OCI-LY7 (cell line): ENCODE measurements around the gene ZNF224. TPM values are rescaled to one million over a fixed set of nuclear protein-coding genes. Genes with fewer than 3 reads are reported as not detected.

Experiments used
- BruUV-seq: library from RNA; stranded (reverse); fragments of 400-500 nt; replicated peaks from 2 replicates; lab custom pipeline; 2021; lab: Mats Ljungman, UMichigan
- CTCF ChIA-PET: fragments of 300-600 bp; sonication (Branson Sonifier 250); formaldehyde crosslinking; loops from one replicate; lab custom pipeline; 2022; ENCODE audit warnings: antibody characterized with exemption; ENCODE audit not compliant: unreplicated experiment; lab: Charles Lee
- POLR2A ChIA-PET: fragments of 300-600 bp; sonication (Branson Sonifier 250); formaldehyde crosslinking; loops from one replicate; lab custom pipeline; 2022; ENCODE audit warnings: antibody characterized with exemption; lab: Charles Lee
- DNase-seq: peaks from one replicate; pipeline ENCODE4 v3.0.0-alpha.2; 2015; ENCODE audit warnings: low spot score
- H2AFZ ChIP-seq: fragments of 200-600 bp; sonication (generic), shearing (Covaris generic); 2 replicates; pipeline ENCODE4 v1.6.1; 2014; ENCODE audit warnings: mild to moderate bottlenecking, antibody characterized with exemption, low read length, moderate library complexity
- H3K27ac ChIP-seq: fragments of 200-600 bp; sonication (generic); 2 replicates; pipeline ENCODE4 v1.5.1; 2014; ENCODE audit warnings: mixed run types, low read depth, mild to moderate bottlenecking, moderate library complexity, low read length, inconsistent platforms; ENCODE audit not compliant: poor library complexity, severe bottlenecking
- H3K36me3 ChIP-seq: fragments of 200-600 bp; sonication (generic); 2 replicates; pipeline ENCODE4 v1.6.1; 2014; ENCODE audit warnings: mild to moderate bottlenecking, antibody characterized with exemption, low read length, moderate library complexity, mixed read lengths; ENCODE audit not compliant: insufficient read depth
- H3K4me1 ChIP-seq: fragments of 200-600 bp; sonication (generic); 2 replicates; pipeline ENCODE4 v1.5.1; 2014; ENCODE audit warnings: mild to moderate bottlenecking, low read length; ENCODE audit not compliant: insufficient read depth, poor library complexity, severe bottlenecking
- H3K4me2 ChIP-seq: fragments of 200-600 bp; sonication (generic); 2 replicates; pipeline ENCODE4 v1.6.1; 2014; ENCODE audit warnings: mild to moderate bottlenecking, low read length
- H3K4me3 ChIP-seq: fragments of 200-600 bp; sonication (generic); 2 replicates; pipeline ENCODE4 v1.5.1; 2014; ENCODE audit warnings: mild to moderate bottlenecking, low read depth, low read length; ENCODE audit not compliant: poor library complexity, severe bottlenecking
- H3K79me2 ChIP-seq: fragments of 200-600 bp; sonication (generic); 2 replicates; pipeline ENCODE4 v1.6.1; 2016; ENCODE audit warnings: low read depth, mild to moderate bottlenecking, low read length, moderate library complexity, mixed read lengths; ENCODE audit not compliant: insufficient read depth
- H3K9me2 ChIP-seq: fragments of 200-600 bp; sonication (generic); 2 replicates; pipeline ENCODE4 v1.6.1; 2016; ENCODE audit warnings: mild to moderate bottlenecking, low read length, mixed read lengths; ENCODE audit not compliant: insufficient read depth
- H3K9me3 ChIP-seq: fragments of 200-600 bp; sonication (generic); 2 replicates; pipeline ENCODE4 v1.6.1; 2014; ENCODE audit warnings: mild to moderate bottlenecking, mixed run types, low read length, mixed read lengths
- H4K20me1 ChIP-seq: fragments of 200-600 bp; sonication (generic); 2 replicates; pipeline ENCODE4 v1.6.1; 2014; ENCODE audit warnings: mild to moderate bottlenecking, antibody characterized with exemption, low read length, moderate library complexity, mixed read lengths; ENCODE audit not compliant: insufficient read depth
- CTCF ChIP-seq: fragments of 200-600 bp; sonication (generic); conservative IDR thresholded peaks from 2 replicates; pipeline ENCODE4 v1.5.1; 2014; ENCODE audit warnings: mild to moderate bottlenecking, antibody characterized with exemption, low read length, moderate library complexity, mixed read lengths
- EZH2phosphoT487 ChIP-seq: fragments of 200-600 bp; sonication (generic); IDR thresholded peaks from 2 replicates; pipeline ENCODE4 v1.6.1; 2018; ENCODE audit warnings: low read depth, borderline replicate concordance, mild to moderate bottlenecking, mixed run types, antibody characterized with exemption, low read length, moderate library complexity, mixed read lengths
- intact Hi-C: fragments of 100-400 bp; cut with micrococcal nuclease; formaldehyde crosslinking; loops from one replicate; pipeline ENCODE4 v1.10.0; 2022; ENCODE audit not compliant: unreplicated experiment
- total RNA-seq, 2 experiments: library from RNA; depleted of rRNA in 1 of 2; stranded (reverse); fragments of >200 nt in 1 of 2; shearing (Covaris generic) in 1 of 2; gene quantifications; 2 replicates each; pipeline ENCODE4 v1.2.3, GENCODE V29; 2014 to 2022

The ZNF224 gene
- total RNA-seq, 2 experiments from 2014 or later = 17.5 to 20.2 TPM

GRCh38 chr19:44051650-44052402 is 42.3 kb upstream of the ZNF224 start, which contains the start of gene ZNF223:
Gene ZNF223 (plus strand): TSS chr19:44052036. CDS start chr19:44055177, 3,141 bp downstream.
- Histone ChIP-seq H3K9me2 (no peaks in the 10 kb centered on the region), H4K20me1 (no peaks in the 10 kb centered on the region), H2AFZ (no peak within 1 kb of the TSS), H3K4me2 (no peak within 1 kb of the TSS), H3K4me1 (no peaks in the 10 kb centered on the region), H3K36me3 (no peaks in the 10 kb centered on the region), H3K9me3 (no peaks in the 10 kb centered on the region), H3K4me3 (no peak within 1 kb of the TSS), H3K79me2 (no peaks in the 10 kb centered on the region), H3K27ac (no peak within 1 kb of the TSS)
- intact Hi-C loops = no loop called here
- no peak for DNase-seq
- ChIA-PET CTCF (no interaction called here), POLR2A (no interaction called here)
- no peak for TF ChIP-seq EZH2phosphoT487
- TF ChIP-seq CTCF = no peak
- no TSS peak for BruUV-seq

GRCh38 chr19:44055870-44056269 is 38.3 kb upstream of the ZNF224 start:
- H3K27ac ChIP-seq = no peak overlapping the region
- ChIA-PET POLR2A (interaction anchor here (0.7 kb wide), 1 partner anchor 1604 kb away, joined by 5 read pairs; no protein-coding TSS in a partner anchor), CTCF (no interaction called here)
- intact Hi-C loops = no loop called here
- H4K20me1 ChIP-seq = no peaks in the 10 kb centered on the region
- H3K4me1 ChIP-seq = no peaks in the 10 kb centered on the region
- no TSS peak for BruUV-seq
- DNase-seq = no peak
- H3K9me2 ChIP-seq = no peaks in the 10 kb centered on the region
- peak; percentile 31; the same call in 1 of the 2 replicates for TF ChIP-seq CTCF
- no peak for TF ChIP-seq EZH2phosphoT487
- no peak overlapping the region for H3K4me2 ChIP-seq
- H3K9me3 ChIP-seq = no peaks in the 10 kb centered on the region
- H3K36me3 ChIP-seq = no peaks in the 10 kb centered on the region
- H2AFZ ChIP-seq = no peak overlapping the region
- no peaks in the 10 kb centered on the region for H3K79me2 ChIP-seq
- no peak overlapping the region for H3K4me3 ChIP-seq

- DNase-seq = no peak
- Histone ChIP-seq H3K4me2 (no peak overlapping the region), H2AFZ (no peak overlapping the region), H3K27ac (no peak overlapping the region), H3K36me3 (no peaks in the 10 kb centered on the region), H3K4me3 (no peak overlapping the region), H4K20me1 (no peaks in the 10 kb centered on the region), H3K9me2 (no peaks in the 10 kb centered on the region), H3K4me1 (no peaks in the 10 kb centered on the region), H3K9me3 (no peaks in the 10 kb centered on the region), H3K79me2 (no peaks in the 10 kb centered on the region)
- ChIA-PET POLR2A (no interaction called here), CTCF (no interaction called here)
- intact Hi-C loops = no loop called here
- no peak for TF ChIP-seq EZH2phosphoT487
- TF ChIP-seq CTCF = no peak
- BruUV-seq = no TSS peak
These were observed 34.9 kb upstream of the ZNF224 start for GRCh38 chr19:44059229-44059628.
